Loucy (cell line): Measurements from ENCODE around the gene CCL25.

ENCODE experiments used
- H2AFZ ChIP-seq: fragments of 200-600 bp; sonication (generic); 2 replicates; pipeline ENCODE4 v1.6.0; 2016; ENCODE audit warnings: antibody characterized with exemption, mild to moderate bottlenecking, low read length, moderate library complexity
- H3F3A ChIP-seq: fragments of 200-600 bp; 2 replicates; pipeline ENCODE4 v1.6.0; 2016; ENCODE audit warnings: antibody characterized with exemption, low read depth, mild to moderate bottlenecking
- H3K27me3 ChIP-seq: fragments of 200-600 bp; sonication (generic); 2 replicates; pipeline ENCODE4 v1.6.1; 2014; ENCODE audit warnings: low read length, mild to moderate bottlenecking; ENCODE audit not compliant: insufficient read depth, poor library complexity, severe bottlenecking
- H3K36me3 ChIP-seq: fragments of 200-600 bp; sonication (generic); 2 replicates; pipeline ENCODE4 v1.6.1; 2016; ENCODE audit warnings: low read length; ENCODE audit not compliant: insufficient read depth
- H3K4me1 ChIP-seq: fragments of 200-600 bp; sonication (generic); 2 replicates; pipeline ENCODE4 v1.5.1; 2014; ENCODE audit warnings: low read length, mild to moderate bottlenecking; ENCODE audit not compliant: insufficient read depth, poor library complexity, severe bottlenecking
- H3K4me2 ChIP-seq: fragments of 200-600 bp; sonication (generic); 2 replicates; pipeline ENCODE4 v1.6.0; 2014; ENCODE audit warnings: antibody characterized with exemption, low read length, low read depth, mild to moderate bottlenecking; ENCODE audit not compliant: poor library complexity, severe bottlenecking
- H3K4me3 ChIP-seq: fragments of 200-600 bp; sonication (generic); 2 replicates; pipeline ENCODE4 v1.5.1; 2014; ENCODE audit warnings: low read length, mild to moderate bottlenecking, mixed read lengths; ENCODE audit not compliant: poor library complexity, severe bottlenecking
- H3K79me2 ChIP-seq: fragments of 200-600 bp; sonication (generic); 2 replicates; pipeline ENCODE4 v1.6.1; 2014; ENCODE audit warnings: low read length; ENCODE audit not compliant: insufficient read depth
- H3K9ac ChIP-seq: fragments of 200-600 bp; sonication (generic); 2 replicates; pipeline ENCODE4 v1.6.0; 2014; ENCODE audit warnings: mild to moderate bottlenecking, low read depth, low read length, moderate library complexity; ENCODE audit not compliant: poor library complexity, severe bottlenecking
- H3K9me2 ChIP-seq: fragments of 200-600 bp; sonication (generic); replicated peaks from 2 replicates; pipeline ENCODE4 v1.6.1; 2016; ENCODE audit warnings: low read depth, low read length, mixed read lengths
- H3K9me3 ChIP-seq: fragments of 200-600 bp; sonication (generic); 2 replicates; pipeline ENCODE4 v1.6.1; 2014; ENCODE audit warnings: mild to moderate bottlenecking, antibody characterized with exemption, low read length, low read depth; ENCODE audit not compliant: insufficient read depth
- H4K20me1 ChIP-seq: fragments of 200-600 bp; sonication (generic); 2 replicates; pipeline ENCODE4 v1.6.0; 2014; ENCODE audit warnings: antibody characterized with exemption, low read length, mild to moderate bottlenecking; ENCODE audit not compliant: insufficient read depth, poor library complexity, severe bottlenecking
- EZH2phosphoT487 ChIP-seq: fragments of 200-600 bp; IDR thresholded peaks from 2 replicates; pipeline ENCODE4 v1.6.1; 2018; ENCODE audit warnings: antibody characterized with exemption, mild to moderate bottlenecking, moderate library complexity, borderline replicate concordance
- TF ChIP-seq, protein P1 (sequence below): fragments of 200-600 bp; sonication (generic); conservative IDR thresholded peaks from 2 replicates; pipeline ENCODE4 v1.5.1; 2014; ENCODE audit warnings: mild to moderate bottlenecking, antibody characterized with exemption, low read length

CCL25 gene, protein sequence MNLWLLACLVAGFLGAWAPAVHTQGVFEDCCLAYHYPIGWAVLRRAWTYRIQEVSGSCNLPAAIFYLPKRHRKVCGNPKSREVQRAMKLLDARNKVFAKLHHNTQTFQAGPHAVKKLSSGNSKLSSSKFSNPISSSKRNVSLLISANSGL

DNA sequence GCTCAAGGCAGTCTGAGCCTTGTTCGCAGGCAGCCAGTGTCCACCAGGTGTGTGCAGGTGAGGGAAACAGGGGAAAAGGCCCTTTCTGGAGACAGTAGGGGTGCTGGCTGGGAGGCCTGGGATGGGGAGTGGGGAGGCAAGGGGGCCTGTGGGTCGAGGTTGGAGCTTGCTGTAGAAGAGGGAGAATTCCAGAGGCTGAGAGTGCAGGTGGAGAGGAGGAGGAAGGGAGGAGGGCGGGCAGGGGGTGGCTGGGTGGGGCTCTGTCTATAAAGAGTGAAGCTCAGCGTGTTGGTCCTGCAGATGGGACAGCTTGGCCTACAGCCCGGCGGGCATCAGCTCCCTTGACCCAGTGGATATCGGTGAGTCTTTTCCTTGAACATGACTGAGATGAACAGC lies at the start of gene CCL25:
TSS of gene CCL25 (plus strand) at position 297 of the 396 bp plus-strand sequence. CDS start 290 bp downstream, outside the sequence.
- H3K4me2 ChIP-seq = no peak within 1 kb of the TSS
- H2AFZ ChIP-seq = no peak within 1 kb of the TSS

DNA sequence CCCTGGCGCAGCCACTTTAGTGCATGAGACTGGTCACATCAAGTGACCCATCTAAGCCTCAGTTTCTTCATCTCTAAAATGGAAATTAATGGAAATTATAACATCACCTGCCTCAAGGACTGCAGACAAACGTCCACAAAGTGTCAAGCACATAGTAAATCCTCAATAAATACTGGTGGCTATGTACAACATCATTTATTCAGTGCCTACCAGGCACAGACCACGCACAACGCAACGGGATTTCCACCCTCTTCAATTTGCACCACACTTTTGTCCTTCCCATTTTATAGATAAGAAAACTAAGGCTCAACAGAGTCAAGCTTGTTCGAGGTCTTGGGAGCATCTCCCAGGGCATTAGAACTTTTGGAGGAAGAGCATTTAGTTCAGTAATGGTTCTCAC lies 48.6 kb upstream of the CCL25 start:
- H3K36me3 ChIP-seq = peaks cover 9% of the 10 kb centered on the region; the same call in 1 of the 2 replicates
- H4K20me1 ChIP-seq = peaks cover 55% of the 10 kb centered on the region
- no peaks in the 10 kb centered on the region for H3K9me2 ChIP-seq
- no peaks in the 10 kb centered on the region for H3K27me3 ChIP-seq
- TF ChIP-seq, protein P1, sequence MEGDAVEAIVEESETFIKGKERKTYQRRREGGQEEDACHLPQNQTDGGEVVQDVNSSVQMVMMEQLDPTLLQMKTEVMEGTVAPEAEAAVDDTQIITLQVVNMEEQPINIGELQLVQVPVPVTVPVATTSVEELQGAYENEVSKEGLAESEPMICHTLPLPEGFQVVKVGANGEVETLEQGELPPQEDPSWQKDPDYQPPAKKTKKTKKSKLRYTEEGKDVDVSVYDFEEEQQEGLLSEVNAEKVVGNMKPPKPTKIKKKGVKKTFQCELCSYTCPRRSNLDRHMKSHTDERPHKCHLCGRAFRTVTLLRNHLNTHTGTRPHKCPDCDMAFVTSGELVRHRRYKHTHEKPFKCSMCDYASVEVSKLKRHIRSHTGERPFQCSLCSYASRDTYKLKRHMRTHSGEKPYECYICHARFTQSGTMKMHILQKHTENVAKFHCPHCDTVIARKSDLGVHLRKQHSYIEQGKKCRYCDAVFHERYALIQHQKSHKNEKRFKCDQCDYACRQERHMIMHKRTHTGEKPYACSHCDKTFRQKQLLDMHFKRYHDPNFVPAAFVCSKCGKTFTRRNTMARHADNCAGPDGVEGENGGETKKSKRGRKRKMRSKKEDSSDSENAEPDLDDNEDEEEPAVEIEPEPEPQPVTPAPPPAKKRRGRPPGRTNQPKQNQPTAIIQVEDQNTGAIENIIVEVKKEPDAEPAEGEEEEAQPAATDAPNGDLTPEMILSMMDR = no peak
- no peak for TF ChIP-seq EZH2phosphoT487
- peak overlapping the region; percentile 89 for H3K4me3 ChIP-seq
- no peak overlapping the region for H2AFZ ChIP-seq
- H3F3A ChIP-seq = no peaks in the 10 kb centered on the region
- peak overlapping the region; percentile 87 for H3K9ac ChIP-seq
- H3K79me2 ChIP-seq = peaks cover 74% of the 10 kb centered on the region
- H3K4me1 ChIP-seq = peaks cover 33% of the 10 kb centered on the region
- peak overlapping the region; percentile 87 for H3K4me2 ChIP-seq
- H3K9me3 ChIP-seq = no peaks in the 10 kb centered on the region

More for the DNA sequence above, at the start of gene CCL25:
- no peaks in the 10 kb centered on the region for H3K36me3 ChIP-seq
- no peak within 1 kb of the TSS for H3K9ac ChIP-seq
- no peaks in the 10 kb centered on the region for H3F3A ChIP-seq
- no peaks in the 10 kb centered on the region for H3K27me3 ChIP-seq
- no peaks in the 10 kb centered on the region for H3K9me2 ChIP-seq
- H4K20me1 ChIP-seq = no peaks in the 10 kb centered on the region
- H3K4me3 ChIP-seq = no peak within 1 kb of the TSS
- peaks cover 6% of the 10 kb centered on the region for H3K4me1 ChIP-seq
- H3K79me2 ChIP-seq = no peaks in the 10 kb centered on the region
- no peak for TF ChIP-seq EZH2phosphoT487
- TF ChIP-seq, protein P1 = no peak
- H3K9me3 ChIP-seq = no peaks in the 10 kb centered on the region

DNA sequence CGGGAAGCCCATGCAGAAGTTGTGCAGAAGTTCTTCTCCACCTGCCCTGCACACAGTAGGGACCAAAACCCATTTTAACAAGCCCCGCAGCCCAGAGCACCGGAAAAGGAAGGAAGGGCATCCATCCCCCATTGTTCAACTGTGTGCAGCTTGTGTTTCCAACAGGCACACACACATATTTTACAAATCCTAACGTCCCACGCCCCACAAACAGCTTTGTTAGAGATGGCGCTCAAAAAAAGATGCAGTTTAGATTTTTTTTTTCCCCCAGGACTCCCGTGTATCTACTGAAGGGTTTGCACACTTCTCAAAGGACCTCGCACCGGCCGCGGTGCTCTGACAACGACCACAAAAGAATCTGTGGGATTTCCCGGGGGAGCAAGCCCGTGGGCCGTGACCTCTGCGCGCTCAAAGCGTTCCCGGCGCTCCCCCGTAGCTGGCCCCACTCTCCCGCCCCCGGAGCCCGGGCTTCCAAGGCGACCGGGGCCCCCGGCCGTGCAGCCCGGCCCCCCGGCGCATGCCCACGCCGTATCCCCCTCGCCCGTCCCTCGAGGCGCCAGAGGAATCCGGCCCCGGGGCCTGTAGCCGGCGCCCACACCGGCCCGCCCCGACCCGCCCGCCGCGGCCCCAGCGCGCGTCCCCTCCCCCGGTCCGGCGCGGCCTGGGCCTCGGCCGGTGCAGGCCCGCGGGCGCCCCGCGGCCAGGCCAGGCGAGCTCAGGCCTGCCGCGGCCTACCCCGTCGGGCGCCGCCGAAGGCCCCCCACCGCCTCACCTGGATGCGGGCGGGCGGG lies 47.6 kb upstream of the CCL25 start:
- TF ChIP-seq EZH2phosphoT487 = no peak
- TF ChIP-seq, protein P1 = no peak
- no peaks in the 10 kb centered on the region for H3K9me2 ChIP-seq
- no peaks in the 10 kb centered on the region for H3F3A ChIP-seq
- peaks cover 65% of the 10 kb centered on the region for H3K79me2 ChIP-seq
- peaks cover 33% of the 10 kb centered on the region for H3K4me1 ChIP-seq
- peak overlapping the region; percentile 87 for H3K4me2 ChIP-seq
- peaks cover 46% of the 10 kb centered on the region for H4K20me1 ChIP-seq
- H3K9me3 ChIP-seq = no peaks in the 10 kb centered on the region
- peak overlapping the region; percentile 87 for H3K9ac ChIP-seq
- peak overlapping the region; percentile 89 for H3K4me3 ChIP-seq
- no peak overlapping the region for H2AFZ ChIP-seq
- peaks cover 4% of the 10 kb centered on the region; the same call in 1 of the 2 replicates for H3K36me3 ChIP-seq
- no peaks in the 10 kb centered on the region for H3K27me3 ChIP-seq
